T-helper 1 cell treated with Interleukin-12 subunit alpha and Interleukin-12 subunit beta and Interleukin-4 antibody, amounts not matched to agents 30 μg/mL and 1 μg/mL, for 36 hours (primary cell): ENCODE measurements around the gene KMT2E.
"Not testable (repeated sequence)": the region's sequence is repeated elsewhere in the genome, so short reads cannot be mapped to it uniquely, and the experiment has no call there.

Experiments used
- H3K27ac Mint-ChIP-seq: one replicate; pipeline ENCODE4 v1.8.0; 2021; ENCODE audit warnings: mild to moderate bottlenecking, mixed read lengths
- H3K27me3 Mint-ChIP-seq: one replicate; pipeline ENCODE4 v1.8.0; 2021; ENCODE audit warnings: low read depth, mixed read lengths
- H3K36me3 Mint-ChIP-seq: one replicate; pipeline ENCODE4 v1.8.0; 2021; ENCODE audit warnings: low read depth, mixed read lengths
- H3K4me1 Mint-ChIP-seq: one replicate; pipeline ENCODE4 v1.8.0; 2021; ENCODE audit warnings: low read depth, mixed read lengths
- H3K4me3 Mint-ChIP-seq: one replicate; pipeline ENCODE4 v1.8.0; 2021; ENCODE audit warnings: mild to moderate bottlenecking, moderate library complexity, mixed read lengths
- H3K9me3 Mint-ChIP-seq: one replicate; pipeline ENCODE4 v1.8.0; 2021; ENCODE audit warnings: mixed read lengths

Gene KMT2E

GRCh38 chr7:105019269-105019668 is 5.3 kb downstream of the KMT2E start:
- Mint-ChIP-seq H3K4me1 (peaks cover 40% of the 10 kb centered on the region), H3K36me3 (peaks cover 21% of the 10 kb centered on the region), H3K27ac (no peak overlapping the region), H3K27me3 (no peaks in the 10 kb centered on the region), H3K4me3 (no peak overlapping the region), H3K9me3 (no peaks in the 10 kb centered on the region)

GRCh38 chr7:105020926-105021325 is 6.9 kb downstream of the KMT2E start:
- H3K27ac Mint-ChIP-seq: no peak overlapping the region
- peaks cover 8% of the 10 kb centered on the region for H3K36me3 Mint-ChIP-seq
- no peaks in the 10 kb centered on the region for H3K9me3 Mint-ChIP-seq
- no peaks in the 10 kb centered on the region for H3K27me3 Mint-ChIP-seq
- peaks cover 50% of the 10 kb centered on the region for H3K4me1 Mint-ChIP-seq
- H3K4me3 Mint-ChIP-seq: no peak overlapping the region

GRCh38 chr7:105021352-105021751 is 7.3 kb downstream of the KMT2E start:
- peaks cover 52% of the 10 kb centered on the region for H3K4me1 Mint-ChIP-seq
- no peak overlapping the region for H3K27ac Mint-ChIP-seq
- H3K36me3 Mint-ChIP-seq: peaks cover 6% of the 10 kb centered on the region

GRCh38 chr7:105021967-105022366 is 8.0 kb downstream of the KMT2E start:
- H3K9me3 Mint-ChIP-seq: no peaks in the 10 kb centered on the region
- H3K27ac Mint-ChIP-seq: no peak overlapping the region
- no peak overlapping the region for H3K4me3 Mint-ChIP-seq
- peaks cover 53% of the 10 kb centered on the region for H3K4me1 Mint-ChIP-seq
- no peaks in the 10 kb centered on the region for H3K27me3 Mint-ChIP-seq
- peaks cover 5% of the 10 kb centered on the region for H3K36me3 Mint-ChIP-seq

More at GRCh38 chr7:105021352-105021751, 7.3 kb downstream of the KMT2E start:
- Mint-ChIP-seq H3K4me3 (no peak overlapping the region), H3K27me3 (no peaks in the 10 kb centered on the region), H3K9me3 (no peaks in the 10 kb centered on the region)

GRCh38 chr7:105022458-105022857 is 8.5 kb downstream of the KMT2E start:
- no peak overlapping the region for H3K27ac Mint-ChIP-seq
- no peaks in the 10 kb centered on the region for H3K27me3 Mint-ChIP-seq
- peaks cover 51% of the 10 kb centered on the region for H3K4me1 Mint-ChIP-seq
- no peak overlapping the region for H3K4me3 Mint-ChIP-seq
- H3K9me3 Mint-ChIP-seq: no peaks in the 10 kb centered on the region
- peaks cover 5% of the 10 kb centered on the region for H3K36me3 Mint-ChIP-seq

GRCh38 chr7:105024734-105025133 is 10.7 kb downstream of the KMT2E start:
- Mint-ChIP-seq H3K9me3 (no peaks in the 10 kb centered on the region), H3K4me3 (no peak overlapping the region), H3K36me3 (peaks cover 9% of the 10 kb centered on the region), H3K27ac (no peak overlapping the region), H3K27me3 (no peaks in the 10 kb centered on the region), H3K4me1 (peaks cover 56% of the 10 kb centered on the region)

- H3K9me3 Mint-ChIP-seq: no peaks in the 10 kb centered on the region
- H3K27ac Mint-ChIP-seq: no peak overlapping the region
- H3K4me1 Mint-ChIP-seq: peaks cover 51% of the 10 kb centered on the region
- H3K4me3 Mint-ChIP-seq: no peak overlapping the region
- peaks cover 6% of the 10 kb centered on the region for H3K36me3 Mint-ChIP-seq
- H3K27me3 Mint-ChIP-seq: no peaks in the 10 kb centered on the region
These were observed 12.7 kb downstream of the KMT2E start for GRCh38 chr7:105026750-105027149.

GRCh38 chr7:105027176-105027853 is 13.3 kb downstream of the KMT2E start:
- H3K4me3 Mint-ChIP-seq: no peak overlapping the region
- H3K36me3 Mint-ChIP-seq: peaks cover 6% of the 10 kb centered on the region
- H3K9me3 Mint-ChIP-seq: no peaks in the 10 kb centered on the region
- H3K27ac Mint-ChIP-seq: no peak overlapping the region
- H3K27me3 Mint-ChIP-seq: no peaks in the 10 kb centered on the region
- peaks cover 49% of the 10 kb centered on the region for H3K4me1 Mint-ChIP-seq

GRCh38 chr7:105028004-105028403 is 14.0 kb downstream of the KMT2E start:
- peaks cover 6% of the 10 kb centered on the region for H3K36me3 Mint-ChIP-seq
- no peaks in the 10 kb centered on the region for H3K27me3 Mint-ChIP-seq
- H3K9me3 Mint-ChIP-seq: no peaks in the 10 kb centered on the region
- H3K27ac Mint-ChIP-seq: no peak overlapping the region
- H3K4me1 Mint-ChIP-seq: peaks cover 48% of the 10 kb centered on the region
- no peak overlapping the region for H3K4me3 Mint-ChIP-seq

GRCh38 chr7:105028941-105029340 is 14.9 kb downstream of the KMT2E start:
- not testable (repeated sequence) for H3K4me3 Mint-ChIP-seq, H3K9me3 Mint-ChIP-seq, H3K36me3 Mint-ChIP-seq, H3K27ac Mint-ChIP-seq, H3K27me3 Mint-ChIP-seq
- peaks cover 49% of the 10 kb centered on the region for H3K4me1 Mint-ChIP-seq

GRCh38 chr7:105030447-105030846 is 16.4 kb downstream of the KMT2E start:
- Mint-ChIP-seq H3K27ac (no peak overlapping the region), H3K4me1 (peaks cover 47% of the 10 kb centered on the region), H3K4me3 (no peak overlapping the region), H3K9me3 (no peaks in the 10 kb centered on the region), H3K27me3 (no peaks in the 10 kb centered on the region), H3K36me3 (peaks cover 6% of the 10 kb centered on the region)

- Mint-ChIP-seq H3K9me3 (no peaks in the 10 kb centered on the region), H3K27ac (no peak overlapping the region), H3K27me3 (no peaks in the 10 kb centered on the region), H3K4me1 (peaks cover 38% of the 10 kb centered on the region), H3K4me3 (no peak overlapping the region), H3K36me3 (peaks cover 11% of the 10 kb centered on the region)
These were observed 18.7 kb downstream of the KMT2E start for GRCh38 chr7:105032553-105033214.

- Mint-ChIP-seq H3K4me1 (peaks cover 32% of the 10 kb centered on the region), H3K27ac (no peak overlapping the region), H3K27me3 (no peaks in the 10 kb centered on the region), H3K9me3 (no peaks in the 10 kb centered on the region), H3K4me3 (no peak overlapping the region), H3K36me3 (peaks cover 12% of the 10 kb centered on the region)
These were observed 21.3 kb downstream of the KMT2E start for GRCh38 chr7:105035349-105035748.

- Mint-ChIP-seq H3K27ac (no peak overlapping the region), H3K36me3 (peaks cover 13% of the 10 kb centered on the region), H3K4me1 (peaks cover 30% of the 10 kb centered on the region), H3K27me3 (no peaks in the 10 kb centered on the region), H3K9me3 (no peaks in the 10 kb centered on the region), H3K4me3 (no peak overlapping the region)
These were observed 22.5 kb downstream of the KMT2E start for GRCh38 chr7:105036217-105037168.
